ENCODE results near the gene TLCD1.

The TLCD1 gene

DNA sequence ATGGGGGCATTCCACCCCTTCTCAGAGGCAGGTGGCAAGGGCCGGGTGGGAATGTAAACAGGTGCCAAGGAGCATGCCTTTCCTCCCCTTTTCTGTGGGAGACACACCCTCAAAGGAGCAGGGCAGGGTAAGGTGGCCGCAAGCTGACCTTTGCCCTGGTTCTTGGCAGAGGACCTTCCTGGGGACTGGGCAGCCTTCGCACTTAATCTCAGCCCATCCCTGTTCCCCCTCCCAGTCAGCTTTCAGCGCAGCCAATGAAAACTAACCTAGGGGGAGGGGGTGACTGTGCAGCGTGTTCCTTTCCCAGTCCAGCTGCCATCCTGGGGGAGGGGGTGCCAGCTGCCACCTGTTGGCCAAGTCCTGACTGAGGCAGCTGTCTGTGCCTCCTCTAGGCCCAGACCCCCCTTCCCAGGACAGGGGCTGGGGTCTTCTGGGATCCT lies 20.6 kb upstream of the TLCD1 start:
- Histone ChIP-seq H3K27me3 (ENCODE audit: control insufficient read depth in 5 of 5, insufficient read depth in 4 of 5, low read length in 5 of 5) (no peaks in the 10 kb centered on the region), H3K9ac (ENCODE audit: low read length in 5 of 5) (no peak overlapping the region), H3K36me3 (ENCODE audit: control insufficient read depth in 5 of 5, insufficient read depth in 5 of 5, low read length in 5 of 5) (peaks cover 0 to 20% (median 19%) of the 10 kb centered on the region in 5 donors), H3K9me3 (ENCODE audit: control insufficient read depth in 5 of 5, low read length in 5 of 5) (no peaks in the 10 kb centered on the region), H3K4me3 (ENCODE audit: low read depth in 1 of 5, low read length in 5 of 5) (no peak overlapping the region), H3K4me1 (ENCODE audit: control insufficient read depth in 5 of 5, insufficient read depth in 5 of 5, low read length in 5 of 5) (peaks cover 0 to 44% (median 42%) of the 10 kb centered on the region in 5 donors), H3K27ac (ENCODE audit: low read depth, low read length) (no peak overlapping the region)

DNA sequence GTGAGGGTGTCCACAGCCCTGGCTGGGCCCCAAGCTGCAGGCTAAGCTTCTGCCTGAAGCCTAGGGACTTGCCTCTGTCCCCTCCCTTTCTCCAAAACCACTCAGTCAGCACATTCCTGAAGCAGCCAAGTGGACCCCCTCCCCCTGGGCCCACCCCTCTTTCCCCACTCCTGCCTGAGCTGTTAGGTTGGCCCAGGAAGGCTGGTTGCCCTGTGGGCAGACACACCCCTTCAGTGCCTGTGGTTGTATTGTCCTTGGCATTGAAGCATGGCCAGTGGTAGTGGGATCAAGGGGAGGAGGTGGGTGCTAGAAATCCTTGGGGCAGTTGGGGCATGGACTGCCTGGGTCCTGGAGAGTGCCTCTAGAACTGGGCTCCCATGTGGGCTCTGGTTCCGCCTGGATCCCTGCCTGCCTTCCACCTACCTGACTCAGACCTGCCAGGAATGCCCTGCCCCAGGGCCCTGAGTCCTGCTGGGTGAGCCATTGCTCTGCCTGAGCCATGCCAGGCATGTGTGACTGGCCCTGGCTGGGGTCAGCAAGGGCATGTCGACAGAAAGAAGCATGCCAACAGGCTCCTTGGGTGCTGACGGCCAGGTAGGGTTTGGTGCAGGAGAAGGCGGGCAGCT lies 19.9 kb upstream of the TLCD1 start:
- Histone ChIP-seq H3K9ac (ENCODE audit: low read length in 5 of 5) (peak overlapping the region in 1 of 5 donors; percentile 74), H3K27ac (ENCODE audit: low read depth, low read length) (peak overlapping the region; percentile 46), H3K27me3 (ENCODE audit: control insufficient read depth in 5 of 5, insufficient read depth in 4 of 5, low read length in 5 of 5) (no peaks in the 10 kb centered on the region), H3K36me3 (ENCODE audit: control insufficient read depth in 5 of 5, insufficient read depth in 5 of 5, low read length in 5 of 5) (peaks cover 0 to 20% (median 19%) of the 10 kb centered on the region in 5 donors), H3K4me1 (ENCODE audit: control insufficient read depth in 5 of 5, insufficient read depth in 5 of 5, low read length in 5 of 5) (peaks cover 0 to 49% (median 44%) of the 10 kb centered on the region in 5 donors), H3K4me3 (ENCODE audit: low read depth in 1 of 5, low read length in 5 of 5) (peak overlapping the region in 2 of 5 donors; percentile 26 to 70), H3K9me3 (ENCODE audit: control insufficient read depth in 5 of 5, low read length in 5 of 5) (no peaks in the 10 kb centered on the region)

DNA sequence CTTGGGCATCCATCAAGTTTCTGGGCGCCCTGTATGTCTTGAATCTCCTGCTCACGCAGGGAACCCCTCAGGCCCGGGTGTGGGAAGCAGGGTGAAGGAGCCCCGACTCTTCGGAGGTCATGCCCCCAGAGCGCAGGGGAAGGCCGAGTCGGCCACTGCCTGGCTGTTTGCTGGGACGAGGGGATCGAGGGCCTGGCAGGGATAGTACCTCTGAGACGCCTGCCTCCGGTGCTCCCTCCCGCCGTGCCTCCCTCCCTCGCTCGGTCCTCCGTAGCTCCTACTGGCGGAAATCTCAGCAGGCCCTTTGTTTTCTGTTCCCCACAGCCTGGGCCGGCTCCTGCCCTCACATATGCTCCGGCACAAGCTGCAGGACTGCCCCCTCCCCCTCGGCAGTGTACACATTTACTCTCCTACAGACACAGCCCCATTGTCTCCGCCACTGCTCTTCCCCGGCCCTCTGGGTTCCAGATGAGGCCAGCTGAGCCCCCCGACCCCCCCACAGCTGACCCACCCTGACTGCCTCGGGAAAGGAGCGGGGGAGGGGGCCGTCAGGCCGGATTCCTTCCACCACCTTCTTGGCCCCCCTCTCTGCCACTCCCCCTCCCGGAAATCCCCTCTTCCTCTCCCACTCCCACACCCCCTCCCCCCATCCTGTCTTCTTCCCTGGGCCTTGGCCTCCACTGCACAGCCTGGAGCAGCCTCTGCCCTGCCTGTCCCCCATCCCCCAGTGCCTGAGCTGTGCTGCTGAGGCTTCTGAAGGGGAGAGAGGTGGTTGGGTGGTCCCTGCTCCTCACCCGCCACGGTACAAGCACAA lies 19.1 kb upstream of the TLCD1 start:
- peak overlapping the region; percentile 46 for H3K27ac ChIP-seq (ENCODE audit: low read depth, low read length)
- no peaks in the 10 kb centered on the region for H3K27me3 ChIP-seq (ENCODE audit: control insufficient read depth in 5 of 5, insufficient read depth in 4 of 5, low read length in 5 of 5)
- peaks cover 0 to 20% (median 19%) of the 10 kb centered on the region in 5 donors for H3K36me3 ChIP-seq (ENCODE audit: control insufficient read depth in 5 of 5, insufficient read depth in 5 of 5, low read length in 5 of 5)
- H3K9me3 ChIP-seq (ENCODE audit: control insufficient read depth in 5 of 5, low read length in 5 of 5), result no peaks in the 10 kb centered on the region
- peak overlapping the region; percentile 58 to 71 (median 70) for H3K4me3 ChIP-seq (ENCODE audit: low read depth in 1 of 5, low read length in 5 of 5)
- H3K4me1 ChIP-seq (ENCODE audit: control insufficient read depth in 5 of 5, insufficient read depth in 5 of 5, low read length in 5 of 5), result peaks cover 0 to 54% (median 44%) of the 10 kb centered on the region in 5 donors
- peak overlapping the region; percentile 16 to 74 (median 68) for H3K9ac ChIP-seq (ENCODE audit: low read length in 5 of 5)

GRCh38 chr17:28744104-28744971 lies 18.3 kb upstream of the TLCD1 start:
- Histone ChIP-seq H3K4me1 (ENCODE audit: control insufficient read depth in 5 of 5, insufficient read depth in 5 of 5, low read length in 5 of 5) (peaks cover 0 to 54% (median 43%) of the 10 kb centered on the region in 5 donors), H3K9ac (ENCODE audit: low read length in 5 of 5) (peak overlapping the region; percentile 16 to 74 (median 68)), H3K27me3 (ENCODE audit: control insufficient read depth in 5 of 5, insufficient read depth in 4 of 5, low read length in 5 of 5) (no peaks in the 10 kb centered on the region), H3K27ac (ENCODE audit: low read depth, low read length) (peak overlapping the region; percentile 46), H3K36me3 (ENCODE audit: control insufficient read depth in 5 of 5, insufficient read depth in 5 of 5, low read length in 5 of 5) (peaks cover 0 to 20% (median 18%) of the 10 kb centered on the region in 5 donors), H3K4me3 (ENCODE audit: low read depth in 1 of 5, low read length in 5 of 5) (peak overlapping the region; percentile 65 to 71 (median 70)), H3K9me3 (ENCODE audit: control insufficient read depth in 5 of 5, low read length in 5 of 5) (no peaks in the 10 kb centered on the region)

- H3K27ac ChIP-seq (ENCODE audit: low read depth, low read length), result peak within 1 kb of the TSS; percentile 60
- H3K9ac ChIP-seq (ENCODE audit: low read length in 5 of 5), result peak within 1 kb of the TSS; percentile 16 to 82 (median 73)
- no peaks in the 10 kb centered on the region for H3K27me3 ChIP-seq (ENCODE audit: control insufficient read depth in 5 of 5, insufficient read depth in 4 of 5, low read length in 5 of 5)
- H3K4me3 ChIP-seq (ENCODE audit: low read depth in 1 of 5, low read length in 5 of 5), result peak within 1 kb of the TSS; percentile 65 to 71 (median 70)
- peaks cover 0 to 13% (median 9%) of the 10 kb centered on the region in 5 donors for H3K36me3 ChIP-seq (ENCODE audit: control insufficient read depth in 5 of 5, insufficient read depth in 5 of 5, low read length in 5 of 5)
- H3K9me3 ChIP-seq (ENCODE audit: control insufficient read depth in 5 of 5, low read length in 5 of 5), result no peaks in the 10 kb centered on the region
- peaks cover 0 to 54% (median 43%) of the 10 kb centered on the region in 5 donors for H3K4me1 ChIP-seq (ENCODE audit: control insufficient read depth in 5 of 5, insufficient read depth in 5 of 5, low read length in 5 of 5)
These were observed 17.4 kb upstream of the TLCD1 start, which contains the start of gene TRAF4 for GRCh38 chr17:28743243-28744103. TRAF4 (plus strand) TSS chr17:28744011; CDS start chr17:28744113, 102 bp downstream.

- H3K36me3 ChIP-seq (ENCODE audit: control insufficient read depth in 5 of 5, insufficient read depth in 5 of 5, low read length in 5 of 5), result peaks cover 0 to 3% (median 0%) of the 10 kb centered on the region in 5 donors
- H3K27ac ChIP-seq (ENCODE audit: low read depth, low read length), result no peak overlapping the region
- no peaks in the 10 kb centered on the region for H3K27me3 ChIP-seq (ENCODE audit: control insufficient read depth in 5 of 5, insufficient read depth in 4 of 5, low read length in 5 of 5)
- H3K4me1 ChIP-seq (ENCODE audit: control insufficient read depth in 5 of 5, insufficient read depth in 5 of 5, low read length in 5 of 5), result peaks cover 0 to 50% (median 34%) of the 10 kb centered on the region in 5 donors
- H3K9ac ChIP-seq (ENCODE audit: low read length in 5 of 5), result no peak overlapping the region
- H3K9me3 ChIP-seq (ENCODE audit: control insufficient read depth in 5 of 5, low read length in 5 of 5), result no peaks in the 10 kb centered on the region
- H3K4me3 ChIP-seq (ENCODE audit: low read depth in 1 of 5, low read length in 5 of 5), result no peak overlapping the region
These were observed 15.6 kb upstream of the TLCD1 start for GRCh38 chr17:28741358-28742349.

DNA sequence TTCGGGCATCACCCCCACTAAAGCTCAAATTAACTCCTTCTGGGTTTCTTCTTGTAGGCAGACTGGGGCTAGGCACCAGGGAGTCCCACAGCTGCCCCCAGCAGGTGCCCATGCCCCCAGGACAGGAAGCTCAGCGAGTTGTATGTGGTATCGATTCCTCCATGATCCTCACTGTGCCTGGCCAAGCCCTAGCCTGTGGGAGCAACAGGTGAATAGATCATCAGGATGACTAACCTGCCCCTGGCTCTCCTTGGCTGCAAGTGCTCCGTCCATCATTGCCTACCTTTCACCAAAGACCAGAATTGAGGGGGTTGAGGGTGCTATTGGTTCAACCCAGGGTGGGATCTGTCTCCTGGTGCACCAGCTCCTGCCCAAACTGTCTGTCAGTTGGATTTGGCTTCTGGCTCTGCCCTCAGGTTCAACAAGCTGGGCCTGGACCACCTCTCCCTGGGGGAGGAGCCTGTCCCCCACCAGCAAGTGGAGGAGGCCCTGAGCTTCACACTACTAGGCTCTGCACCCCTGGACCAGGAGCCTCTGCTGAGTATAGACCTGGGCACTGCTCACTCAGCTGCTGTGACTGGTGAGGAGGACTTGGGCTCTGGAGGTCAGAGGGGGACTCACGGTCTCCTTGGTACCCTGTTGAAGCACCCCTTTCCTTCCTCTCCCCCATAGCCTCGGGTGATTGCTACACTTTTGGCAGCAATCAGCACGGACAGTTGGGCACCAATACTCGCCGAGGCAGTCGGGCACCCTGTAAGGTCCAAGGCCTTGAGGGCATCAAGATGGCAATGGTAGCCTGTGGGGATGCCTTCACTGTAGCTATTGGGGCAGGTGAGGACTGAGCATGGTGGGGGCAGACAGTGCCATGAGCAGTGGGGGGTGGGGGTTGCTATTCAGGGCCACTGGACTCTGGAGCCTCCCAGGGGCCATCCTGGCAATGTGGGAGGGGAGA lies 14.6 kb upstream of the TLCD1 start:
- no peak overlapping the region for H3K4me3 ChIP-seq (ENCODE audit: low read depth in 1 of 5, low read length in 5 of 5)
- no peaks in the 10 kb centered on the region for H3K27me3 ChIP-seq (ENCODE audit: control insufficient read depth in 5 of 5, insufficient read depth in 4 of 5, low read length in 5 of 5)
- H3K9ac ChIP-seq (ENCODE audit: low read length in 5 of 5), result no peak overlapping the region
- H3K9me3 ChIP-seq (ENCODE audit: control insufficient read depth in 5 of 5, low read length in 5 of 5), result no peaks in the 10 kb centered on the region
- no peak overlapping the region for H3K27ac ChIP-seq (ENCODE audit: low read depth, low read length)
- H3K36me3 ChIP-seq (ENCODE audit: control insufficient read depth in 5 of 5, insufficient read depth in 5 of 5, low read length in 5 of 5), result peaks cover 0 to 3% (median 0%) of the 10 kb centered on the region in 5 donors
- H3K4me1 ChIP-seq (ENCODE audit: control insufficient read depth in 5 of 5, insufficient read depth in 5 of 5, low read length in 5 of 5), result peaks cover 0 to 40% (median 28%) of the 10 kb centered on the region in 5 donors

Measured in subcutaneous abdominal adipose tissue (tissue), 5 donors.